Measurements from ENCODE around the gene HERPUD1. TPM values are rescaled to one million over a fixed set of nuclear protein-coding genes. Genes with fewer than 3 reads are reported as not detected.

Gene HERPUD1
- total and polyA plus RNA-seq, 9 of the 15 experiments (the other 6 are each of a cell fraction or from before 2014, with no cell fraction given): 14.2 to 60.7 (median 37.4) TPM

DNA sequence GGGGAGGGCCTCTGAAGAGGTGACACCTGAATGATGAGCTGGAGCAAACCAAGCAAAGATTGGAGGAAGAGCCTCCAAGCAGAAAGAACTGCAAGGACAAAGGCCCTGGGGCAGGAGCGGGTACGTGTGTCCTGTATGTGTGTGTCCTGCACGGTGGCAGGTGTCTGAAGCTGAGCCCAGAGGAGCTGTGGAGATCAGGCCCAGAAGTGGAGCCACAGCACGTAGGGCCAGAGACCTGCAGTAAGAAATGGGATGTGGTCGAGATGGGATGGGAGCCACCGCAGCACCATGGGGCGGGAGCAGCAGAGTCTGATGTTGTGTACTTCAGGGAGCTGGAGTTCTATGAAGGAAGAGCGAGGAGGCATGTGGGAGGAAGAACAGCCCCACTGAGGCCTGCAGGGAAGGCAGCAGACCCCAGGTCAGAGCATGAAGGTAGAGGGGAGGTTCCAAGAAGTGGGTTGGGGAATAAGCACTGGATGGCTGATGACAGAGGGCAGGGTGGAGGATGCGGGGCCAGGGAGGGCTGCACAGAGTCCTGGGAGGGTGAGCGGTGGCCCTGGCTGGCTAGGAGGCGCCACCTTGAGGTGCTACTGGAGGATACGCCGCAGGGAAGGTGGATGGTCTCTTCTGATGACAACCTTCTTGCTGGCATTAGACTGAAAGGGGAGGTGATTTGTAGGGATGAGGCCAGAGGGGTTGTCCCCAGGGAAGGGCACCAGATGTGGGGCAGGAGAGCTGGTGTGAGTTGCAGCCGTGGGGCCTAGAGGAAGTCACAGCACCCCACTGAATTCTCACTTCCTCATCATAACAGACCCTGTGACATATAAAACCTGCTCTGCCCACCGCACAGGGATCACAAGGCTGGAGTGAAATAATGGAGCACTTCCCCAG lies 19.2 kb downstream of the HERPUD1 start:
- FAIRE-seq (peak; percentile 66), ATAC-seq (peak; percentile 92), DNase-seq (ENCODE audit: extremely low read depth in 1 of 4, low spot score in 3 of 4) (peak; percentile 45 to 71 (median 60))
- Histone ChIP-seq H3K4me3 (no peak overlapping the region), H3K4me2 (ENCODE audit: insufficient read depth, low read length) (no peak overlapping the region), H2AFZ (ENCODE audit: low read depth, low read length) (no peak overlapping the region), H3K27ac (ENCODE audit: extremely low read depth, low read depth, low read length) (no peak overlapping the region), H4K20me1 (replicated peaks; ENCODE audit: control insufficient read depth, insufficient read depth, low read length) (no peaks in the 10 kb centered on the region), H3K9ac (ENCODE audit: insufficient read depth in 1 of 2, low read depth in 2 of 2, low read length in 2 of 2) (peak overlapping the region in 1 of 2 experiments; percentile 48; a peak in 1 of 4 replicates), H3K36me3 (ENCODE audit: control insufficient read depth, insufficient read depth, low read length) (no peaks in the 10 kb centered on the region), H3K4me1 (replicated peaks in 1 of 2; ENCODE audit: control insufficient read depth in 2 of 2, insufficient read depth in 2 of 2, low read length in 2 of 2) (no peaks in the 10 kb centered on the region), H3K9me3 (replicated peaks; ENCODE audit: control insufficient read depth, insufficient read depth, low read depth, low read length) (0 out of 2 replicates have a peak, but pooled peaks cover 1% of the 10 kb centered on the region), H3K9me1 (ENCODE audit: control insufficient read depth, insufficient read depth, low read length) (no peaks in the 10 kb centered on the region), H3K79me2 (ENCODE audit: control insufficient read depth, insufficient read depth, low read length) (no peaks in the 10 kb centered on the region), H3K27me3 (ENCODE audit: control insufficient read depth in 2 of 2, insufficient read depth in 2 of 2, low read length in 2 of 2) (no peaks in the 10 kb centered on the region; a peak in 1 of 5 replicates)
- POLR2A ChIA-PET: interaction anchor here (0.9 to 1.6 kb wide), 5 partner anchors 10 to 19 kb away, joined by 3 to 6 read pairs (median 3); no protein-coding TSS in a partner anchor
- no TSS peak for BruUV-seq (replicated peaks)
- CTCF ChIA-PET (ENCODE audit: low intra/inter-chr PET ratio): interaction anchor here (0.9 to 1.9 kb wide), 2 partner anchors 28 to 84 kb away, joined by 4 to 16 read pairs; no protein-coding TSS in a partner anchor
- in situ Hi-C loops (cut with MboI) (loop anchor here (5.0 kb wide), 1 partner anchor 84 kb away; the partner anchor contains the start of gene SLC12A3), intact Hi-C loops (cut with micrococcal nuclease) (loop anchor here (1.0 kb wide), 1 partner anchor 84 kb away; no protein-coding TSS in a partner anchor)
- WGBS (ENCODE audit: insufficient coverage, low coverage, missing lambda C conversion rate): 16% methylated on average over 15 of the region's 15 CpGs
- TF ChIP-seq FOXO4 (CRISPR knock-in tag; IDR thresholded peaks at IDR 0.05) (no peak), CREB1 (IDR thresholded peaks at IDR 0.05) (no peak), CREB1 (CRISPR knock-in tag; IDR thresholded peaks at IDR 0.05) (no peak), REST (IDR thresholded peaks at IDR 0.05; ENCODE audit: borderline replicate concordance) (peak; percentile 68; the same call in 1 of the 2 replicates), REST (CRISPR knock-in tag; IDR thresholded peaks at IDR 0.05; ENCODE audit: low read depth) (no peak), ZNF146 (CRISPR knock-in tag; IDR thresholded peaks at IDR 0.05; ENCODE audit: unreplicated experiment) (no peak), GABPB1 (CRISPR knock-in tag; IDR thresholded peaks at IDR 0.05) (peak; percentile 30; the same call in 1 of the 2 replicates)
- TF ChIP-seq, protein P1, sequence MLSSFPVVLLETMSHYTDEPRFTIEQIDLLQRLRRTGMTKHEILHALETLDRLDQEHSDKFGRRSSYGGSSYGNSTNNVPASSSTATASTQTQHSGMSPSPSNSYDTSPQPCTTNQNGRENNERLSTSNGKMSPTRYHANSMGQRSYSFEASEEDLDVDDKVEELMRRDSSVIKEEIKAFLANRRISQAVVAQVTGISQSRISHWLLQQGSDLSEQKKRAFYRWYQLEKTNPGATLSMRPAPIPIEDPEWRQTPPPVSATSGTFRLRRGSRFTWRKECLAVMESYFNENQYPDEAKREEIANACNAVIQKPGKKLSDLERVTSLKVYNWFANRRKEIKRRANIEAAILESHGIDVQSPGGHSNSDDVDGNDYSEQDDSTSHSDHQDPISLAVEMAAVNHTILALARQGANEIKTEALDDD (IDR thresholded peaks at IDR 0.05): no peak
